Measurements from ENCODE around the gene ICE2.
A peak's percentile ranks its signal among the peaks of the same experiment; 100 is the strongest.

Gene ICE2

GRCh38 chr15:60390871-60391501, 88.0 kb downstream of the ICE2 start:
- Mint-ChIP-seq H3K27me3 (no peaks in the 10 kb centered on the region), H3K9me3 (no peaks in the 10 kb centered on the region), H3K27ac (no peak overlapping the region), H3K4me3 (no peak overlapping the region), H3K36me3 (peaks cover 58% of the 10 kb centered on the region), H3K4me1 (peaks cover 76% of the 10 kb centered on the region)
- CTCF ChIA-PET: no interaction called here
- DNase-seq: no peak

GRCh38 chr15:60390231-60390630, 88.7 kb downstream of the ICE2 start:
- Mint-ChIP-seq H3K9me3 (no peaks in the 10 kb centered on the region), H3K27ac (no peak overlapping the region), H3K4me3 (no peak overlapping the region), H3K36me3 (peaks cover 52% of the 10 kb centered on the region), H3K4me1 (peaks cover 68% of the 10 kb centered on the region), H3K27me3 (no peaks in the 10 kb centered on the region)
- CTCF ChIA-PET: interaction anchor here (1.9 kb wide), 1 partner anchor 28 kb away, joined by 4 read pairs; no protein-coding TSS in a partner anchor
- DNase-seq: no peak

- Mint-ChIP-seq H3K36me3 (peaks cover 46% of the 10 kb centered on the region), H3K27ac (peak overlapping the region; percentile 76), H3K4me1 (peaks cover 61% of the 10 kb centered on the region)
Measured at GRCh38 chr15:60389261-60390077, 89.5 kb downstream of the ICE2 start.

GRCh38 chr15:60387321-60387720, 91.6 kb downstream of the ICE2 start:
- Mint-ChIP-seq H3K9me3 (no peaks in the 10 kb centered on the region), H3K4me3 (no peak overlapping the region), H3K27ac (no peak overlapping the region), H3K27me3 (no peaks in the 10 kb centered on the region), H3K4me1 (peaks cover 49% of the 10 kb centered on the region), H3K36me3 (peaks cover 42% of the 10 kb centered on the region)
- CTCF ChIA-PET: interaction anchor here (1.0 kb wide), 1 partner anchor 133 kb away, joined by 3 read pairs; no protein-coding TSS in a partner anchor
- DNase-seq: no peak

More at GRCh38 chr15:60389261-60390077, 89.5 kb downstream of the ICE2 start:
- CTCF ChIA-PET: interaction anchor here (1.9 kb wide), 1 partner anchor 27 kb away, joined by 4 read pairs; no protein-coding TSS in a partner anchor
- H3K9me3 Mint-ChIP-seq: no peaks in the 10 kb centered on the region
- H3K27me3 Mint-ChIP-seq: no peaks in the 10 kb centered on the region
- H3K4me3 Mint-ChIP-seq: peak overlapping the region; percentile 45
- DNase-seq: peak; percentile 66

GRCh38 chr15:60386615-60387014, 92.3 kb downstream of the ICE2 start:
- Mint-ChIP-seq H3K27me3 (no peaks in the 10 kb centered on the region), H3K4me3 (no peak overlapping the region), H3K27ac (no peak overlapping the region), H3K9me3 (no peaks in the 10 kb centered on the region), H3K36me3 (peaks cover 37% of the 10 kb centered on the region), H3K4me1 (peaks cover 45% of the 10 kb centered on the region)
- no peak for DNase-seq
- CTCF ChIA-PET: no interaction called here

- peaks cover 40% of the 10 kb centered on the region for H3K36me3 Mint-ChIP-seq
- H3K4me3 Mint-ChIP-seq: no peak overlapping the region
- no peak for DNase-seq
- no peak overlapping the region for H3K27ac Mint-ChIP-seq
- no peaks in the 10 kb centered on the region for H3K27me3 Mint-ChIP-seq
- H3K9me3 Mint-ChIP-seq: no peaks in the 10 kb centered on the region
- CTCF ChIA-PET: no interaction called here
- peaks cover 40% of the 10 kb centered on the region for H3K4me1 Mint-ChIP-seq
Measured at GRCh38 chr15:60385620-60386552, 93.1 kb downstream of the ICE2 start.

- DNase-seq: no peak
- no peak overlapping the region for H3K4me3 Mint-ChIP-seq
- CTCF ChIA-PET: no interaction called here
- H3K9me3 Mint-ChIP-seq: no peaks in the 10 kb centered on the region
- H3K27ac Mint-ChIP-seq: no peak overlapping the region
- no peaks in the 10 kb centered on the region for H3K27me3 Mint-ChIP-seq
- H3K4me1 Mint-ChIP-seq: peaks cover 28% of the 10 kb centered on the region
- H3K36me3 Mint-ChIP-seq: peaks cover 37% of the 10 kb centered on the region
Measured at GRCh38 chr15:60384526-60385126, 94.3 kb downstream of the ICE2 start.

GRCh38 chr15:60384053-60384452, 94.9 kb downstream of the ICE2 start:
- Mint-ChIP-seq H3K27ac (no peak overlapping the region), H3K9me3 (no peaks in the 10 kb centered on the region), H3K27me3 (no peaks in the 10 kb centered on the region), H3K4me3 (no peak overlapping the region), H3K36me3 (peaks cover 41% of the 10 kb centered on the region), H3K4me1 (peaks cover 22% of the 10 kb centered on the region)
- CTCF ChIA-PET: no interaction called here
- DNase-seq: no peak

- H3K27ac Mint-ChIP-seq: peak overlapping the region; percentile 16
- H3K9me3 Mint-ChIP-seq: no peaks in the 10 kb centered on the region
- peaks cover 15% of the 10 kb centered on the region for H3K4me1 Mint-ChIP-seq
- CTCF ChIA-PET: no interaction called here
- no peaks in the 10 kb centered on the region for H3K27me3 Mint-ChIP-seq
- peaks cover 41% of the 10 kb centered on the region for H3K36me3 Mint-ChIP-seq
- H3K4me3 Mint-ChIP-seq: no peak overlapping the region
- DNase-seq: no peak
Measured at GRCh38 chr15:60382773-60383674, 95.9 kb downstream of the ICE2 start.

- Mint-ChIP-seq H3K27ac (no peak overlapping the region), H3K9me3 (no peaks in the 10 kb centered on the region), H3K4me3 (no peak overlapping the region), H3K36me3 (peaks cover 36% of the 10 kb centered on the region), H3K27me3 (no peaks in the 10 kb centered on the region), H3K4me1 (peaks cover 7% of the 10 kb centered on the region)
- DNase-seq: no peak
- CTCF ChIA-PET: interaction anchor here (0.6 to 1.4 kb wide), 2 partner anchors 83 to 451 kb away, joined by 3 read pairs; no protein-coding TSS in a partner anchor
Measured at GRCh38 chr15:60381148-60381788, 97.7 kb downstream of the ICE2 start.

GRCh38 chr15:60379525-60380274, 99.2 kb downstream of the ICE2 start:
- no peaks in the 10 kb centered on the region for H3K9me3 Mint-ChIP-seq
- DNase-seq: no peak
- no peak overlapping the region for H3K4me3 Mint-ChIP-seq
- H3K27me3 Mint-ChIP-seq: no peaks in the 10 kb centered on the region
- CTCF ChIA-PET: no interaction called here
- H3K27ac Mint-ChIP-seq: no peak overlapping the region
- H3K36me3 Mint-ChIP-seq: peaks cover 42% of the 10 kb centered on the region
- H3K4me1 Mint-ChIP-seq: peaks cover 5% of the 10 kb centered on the region

- H3K36me3 Mint-ChIP-seq: peaks cover 42% of the 10 kb centered on the region
Measured at GRCh38 chr15:60379185-60379524, 99.8 kb downstream of the ICE2 start.

More at GRCh38 chr15:60379185-60379524, 99.8 kb downstream of the ICE2 start:
- no peaks in the 10 kb centered on the region for H3K9me3 Mint-ChIP-seq
- H3K27ac Mint-ChIP-seq: no peak overlapping the region
- H3K4me3 Mint-ChIP-seq: no peak overlapping the region
- no peaks in the 10 kb centered on the region for H3K27me3 Mint-ChIP-seq
- CTCF ChIA-PET: no interaction called here
- DNase-seq: no peak
- H3K4me1 Mint-ChIP-seq: peaks cover 5% of the 10 kb centered on the region
